ENCODE results near the gene PLA2G4B. TPM values are rescaled to one million over a fixed set of nuclear protein-coding genes. Genes with fewer than 3 reads are reported as not detected.

Gene PLA2G4B
- total RNA-seq, 4 donors from 2014 or later, result 1.1 to 5.3 (median 2.0) TPM; not detected in 1

DNA sequence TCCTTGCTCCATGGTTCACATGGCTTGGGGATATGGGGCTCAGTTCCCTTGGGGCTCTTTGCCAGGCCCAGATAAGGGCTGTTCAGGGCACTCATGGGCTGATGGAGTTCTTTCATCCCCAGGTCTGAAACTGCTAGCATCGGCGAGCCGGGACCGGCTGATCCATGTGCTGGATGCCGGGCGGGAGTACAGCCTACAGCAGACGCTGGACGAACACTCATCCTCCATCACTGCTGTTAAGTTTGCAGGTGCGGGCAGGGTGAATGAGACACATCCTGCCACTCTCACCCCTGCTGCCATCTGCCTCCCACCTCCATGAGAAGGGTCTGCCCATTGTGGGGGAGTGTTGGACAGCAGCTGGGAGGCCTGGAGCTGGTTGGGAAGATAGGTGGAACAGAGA lies 21.9 kb upstream of the PLA2G4B start:
- TF ChIP-seq CTCF (IDR thresholded peaks at IDR 0.05; ENCODE audit: low read depth), result no peak

- TF ChIP-seq CTCF (IDR thresholded peaks at IDR 0.05; ENCODE audit: low read depth), result no peak
Observed at GRCh38 chr15:41817327-41817726, 21.3 kb upstream of the PLA2G4B start.

- no peak for TF ChIP-seq CTCF (IDR thresholded peaks at IDR 0.05; ENCODE audit: low read depth)
Observed at GRCh38 chr15:41817781-41818180, 20.9 kb upstream of the PLA2G4B start.

GRCh38 chr15:41819455-41820050 lies 19.1 kb upstream of the PLA2G4B start:
- TF ChIP-seq CTCF (IDR thresholded peaks at IDR 0.05; ENCODE audit: low read depth), result no peak

- TF ChIP-seq CTCF (IDR thresholded peaks at IDR 0.05; ENCODE audit: low read depth), result no peak
Observed at GRCh38 chr15:41820791-41821423, 17.7 kb upstream of the PLA2G4B start.

GRCh38 chr15:41821831-41822230 lies 16.8 kb upstream of the PLA2G4B start:
- TF ChIP-seq CTCF (IDR thresholded peaks at IDR 0.05; ENCODE audit: low read depth), result no peak

GRCh38 chr15:41822471-41822870 lies 16.2 kb upstream of the PLA2G4B start:
- TF ChIP-seq CTCF (IDR thresholded peaks at IDR 0.05; ENCODE audit: low read depth), result no peak

Measured in subcutaneous adipose tissue (tissue), 4 donors.